Upper lobe of left lung (tissue), 6 donors: ENCODE data around the gene DLEC1. TPM values are rescaled to one million over a fixed set of nuclear protein-coding genes. Genes with fewer than 3 reads are reported as not detected.

Experiments
- ATAC-seq, 2 donors: fragments of 200-7000 bp; cut with Tn5 transposase; one replicate each; pipeline ENCODE4 v1.9.1; 2022; ENCODE audit warnings: mild to moderate bottlenecking in 2 of 2, moderate library complexity in 2 of 2; ENCODE audit not compliant: low FRiP score in 2 of 2
- DNase-seq, 2 donors: peaks; one replicate each; pipeline ENCODE4 v3.0.0-alpha.2; 2019 to 2020
- H3K27ac ChIP-seq, 4 donors: fragments of 200-600 bp; sonication (generic); one replicate each; pipeline ENCODE4 v1.5.1; 2016 to 2019
- H3K27me3 ChIP-seq, 4 donors: fragments of 200-600 bp; sonication (generic); one replicate each; pipeline ENCODE4 v1.5.1; 2017 to 2019
- H3K36me3 ChIP-seq, 4 donors: fragments of 200-600 bp; sonication (generic); one replicate each; pipeline ENCODE4 v1.5.1; 2016 to 2019
- H3K4me1 ChIP-seq, 4 donors: fragments of 200-600 bp; sonication (generic); one replicate each; pipeline ENCODE4 v1.5.1; 2018 to 2019
- H3K4me3 ChIP-seq, 4 donors: fragments of 200-600 bp; sonication (generic); one replicate each; pipeline ENCODE4 v1.5.1; 2017 to 2019; ENCODE audit warnings: mild to moderate bottlenecking in 2 of 4, moderate library complexity in 1 of 4
- H3K9me3 ChIP-seq, 4 donors: fragments of 200-600 bp; sonication (generic); one replicate each; pipeline ENCODE4 v1.5.1; 2018 to 2019
- CTCF ChIP-seq, 6 experiments: fragments of 450-650 bp in 4 of 6; fragments of 200-600 bp in 2 of 6; sonication (generic) in 2 of 6; IDR thresholded peaks; one replicate each; pipeline ENCODE4 v1.5.1; 2016 to 2019; ENCODE audit warnings: antibody characterized with exemption in 6 of 6
- EP300 ChIP-seq, 4 donors: sonication (generic); formaldehyde crosslinking; IDR thresholded peaks; one replicate each; pipeline ENCODE4 v1.5.1; 2017; ENCODE audit warnings: antibody characterized with exemption in 4 of 4, control low read depth in 2 of 4
- POLR2A ChIP-seq, 4 donors: fragments of 450-650 bp; IDR thresholded peaks; one replicate each; pipeline ENCODE4 v1.5.1; 2016 to 2017; ENCODE audit warnings: antibody characterized with exemption in 4 of 4, mild to moderate bottlenecking in 2 of 4
- POLR2AphosphoS5 ChIP-seq, 2 donors: sonication (generic); formaldehyde crosslinking; IDR thresholded peaks; one replicate each; pipeline ENCODE4 v1.5.1; 2017; ENCODE audit warnings: antibody characterized with exemption in 2 of 2
- WGBS, 2 donors: methylation state at CpG; one replicate each; pipeline ENCODE4 v1.1.5; 2017 to 2018; 5-methylcytosine and 5-hydroxymethylcytosine counted together
- total RNA-seq, 6 donors: library from RNA; depleted of rRNA in 4 of 6; stranded (reverse); fragments of >200 nt in 4 of 6; gene quantifications; one replicate each; pipeline versions ENCODE4 v1.1.0 to v1.2.1, GENCODE V29; 2016 to 2021
- donor health status: DM: no; HTN: no; CAD: no; lungs with moderate emphysema.
- donor health status: DM: no; HTN: yes; CAD: no; lungs with severe emphysema.

Gene DLEC1
- total RNA-seq, 6 donors from 2014 or later, result 2.3 to 34.8 (median 14.3) TPM

DNA sequence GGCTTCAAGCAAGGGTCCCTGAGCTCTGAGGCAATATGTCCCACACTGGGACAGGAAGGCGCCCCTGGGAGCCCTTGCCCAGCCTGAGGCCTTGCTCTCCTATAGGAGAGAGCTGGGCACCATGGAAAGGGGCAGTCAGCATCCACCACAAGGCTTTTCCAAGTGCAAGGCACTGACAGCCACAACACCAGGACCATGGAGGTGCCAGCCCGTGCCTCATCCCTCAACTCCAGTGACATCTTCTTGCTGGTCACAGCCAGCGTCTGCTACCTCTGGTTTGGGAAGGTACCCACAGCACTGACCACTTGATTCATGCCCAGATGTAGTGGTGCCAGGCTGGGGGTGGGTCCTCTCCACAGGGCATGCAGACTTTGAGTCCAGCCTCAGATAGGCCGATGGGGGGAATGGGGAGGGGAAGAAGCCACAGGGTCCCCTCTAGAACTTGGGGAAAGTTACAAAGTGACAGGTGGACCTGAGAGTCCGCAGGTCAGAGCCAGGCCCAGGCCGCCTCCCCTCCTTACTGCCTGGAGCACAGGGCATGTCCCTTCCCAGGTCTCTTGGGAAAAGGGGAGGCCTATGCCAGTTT lies 36.6 kb upstream of the DLEC1 start:
- ATAC-seq (no peak), DNase-seq (no peak)
- Histone ChIP-seq H3K27ac (no peak overlapping the region), H3K4me1 (peaks cover 16 to 35% (median 23%) of the 10 kb centered on the region in 4 donors), H3K9me3 (no peaks in the 10 kb centered on the region), H3K36me3 (peaks cover 0 to 40% (median 24%) of the 10 kb centered on the region in 4 donors), H3K27me3 (no peaks in the 10 kb centered on the region), H3K4me3 (no peak overlapping the region)
- TF ChIP-seq EP300 (IDR thresholded peaks at IDR 0.05) (no peak), POLR2A (IDR thresholded peaks at IDR 0.05) (no peak), POLR2AphosphoS5 (IDR thresholded peaks at IDR 0.05) (no peak), CTCF (IDR thresholded peaks at IDR 0.05) (no peak)
- 96 to 100% methylated on average over 1 to 6 of the region's 6 CpGs for WGBS, 2 donors

GRCh38 chr3:38002940-38003339 lies 36.1 kb upstream of the DLEC1 start:
- no peak overlapping the region for H3K4me3 ChIP-seq
- TF ChIP-seq EP300 (IDR thresholded peaks at IDR 0.05) (no peak), POLR2A (IDR thresholded peaks at IDR 0.05) (no peak), POLR2AphosphoS5 (IDR thresholded peaks at IDR 0.05) (no peak), CTCF (IDR thresholded peaks at IDR 0.05) (no peak)
- DNase-seq, result no peak
- 85 to 89% methylated on average over 9 of the region's 9 CpGs for WGBS, 2 donors
- peaks cover 13 to 29% (median 18%) of the 10 kb centered on the region in 4 donors for H3K4me1 ChIP-seq
- peaks cover 2 to 45% (median 27%) of the 10 kb centered on the region in 4 donors for H3K36me3 ChIP-seq
- H3K9me3 ChIP-seq, result no peaks in the 10 kb centered on the region
- H3K27me3 ChIP-seq, result no peaks in the 10 kb centered on the region
- ATAC-seq, result no peak
- peak overlapping the region in 2 of 4 donors; percentile 20 to 32 for H3K27ac ChIP-seq

DNA sequence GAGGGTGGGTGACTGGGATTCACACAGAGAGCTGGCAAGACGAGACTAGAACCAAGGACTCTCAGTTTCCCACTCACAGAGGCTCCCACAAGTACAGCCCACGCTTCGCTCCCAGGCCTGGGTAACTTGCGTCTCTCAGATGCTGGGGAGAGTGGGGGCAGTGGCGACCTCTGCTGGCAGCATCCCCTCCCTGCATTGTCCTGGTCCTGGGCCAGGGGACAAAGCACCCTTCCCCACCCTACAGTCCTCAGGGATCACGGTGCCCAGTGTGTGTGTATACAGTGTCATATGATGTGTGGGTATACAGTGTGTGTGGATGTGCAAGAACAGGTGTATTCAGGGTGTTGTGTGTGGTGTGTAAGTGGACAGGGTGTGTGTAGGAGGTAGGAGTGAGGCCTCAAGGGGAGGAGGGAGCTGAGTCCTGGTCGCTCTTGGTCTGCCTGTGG lies 35.6 kb upstream of the DLEC1 start:
- H3K4me1 ChIP-seq, result peaks cover 9 to 25% (median 14%) of the 10 kb centered on the region in 4 donors
- H3K27ac ChIP-seq, result peak overlapping the region in 2 of 4 donors; percentile 20 to 32
- no peak overlapping the region for H3K4me3 ChIP-seq
- ATAC-seq, result peak; percentile 66 to 71
- peak; percentile 77 to 82 for DNase-seq
- TF ChIP-seq POLR2AphosphoS5 (IDR thresholded peaks at IDR 0.05) (no peak), EP300 (IDR thresholded peaks at IDR 0.05) (no peak), CTCF (IDR thresholded peaks at IDR 0.05) (peak; percentile 83 to 89 (median 86)), POLR2A (IDR thresholded peaks at IDR 0.05) (no peak)
- 50 to 73% methylated on average over 2 to 7 of the region's 7 CpGs for whole genome bisulfite sequencing, 2 donors
- peaks cover 2 to 50% (median 30%) of the 10 kb centered on the region in 4 donors for H3K36me3 ChIP-seq
- H3K27me3 ChIP-seq, result no peaks in the 10 kb centered on the region
- no peaks in the 10 kb centered on the region for H3K9me3 ChIP-seq

DNA sequence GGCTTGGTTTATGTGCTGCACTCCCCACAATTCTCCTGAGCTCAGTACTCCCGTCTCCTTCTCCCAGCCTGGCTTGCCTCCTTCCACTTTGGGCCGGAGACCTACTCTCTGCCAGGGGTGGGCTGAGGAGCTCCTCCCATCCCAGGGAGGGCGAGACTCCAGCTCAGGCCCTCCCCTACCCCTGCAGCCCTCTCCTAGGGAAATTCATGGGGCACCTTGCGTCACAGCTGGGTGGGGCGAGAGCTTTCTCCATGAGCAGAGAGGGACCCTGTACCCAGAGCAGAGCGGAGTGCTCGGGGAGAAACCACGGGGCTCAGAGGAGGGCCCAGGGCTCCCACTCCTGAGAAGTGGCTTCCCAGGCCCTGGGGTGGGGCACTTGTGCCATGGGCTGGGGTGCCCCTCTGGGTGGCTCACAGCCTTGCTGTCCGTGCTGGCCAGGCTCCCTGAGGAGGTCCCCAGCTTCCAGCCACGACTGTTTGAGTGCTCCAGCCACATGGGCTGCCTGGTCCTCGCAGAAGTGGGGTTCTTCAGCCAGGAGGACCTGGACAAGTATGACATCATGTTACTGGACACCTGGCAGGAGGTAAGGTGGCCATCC lies 35.1 kb upstream of the DLEC1 start:
- no peak for TF ChIP-seq EP300 (IDR thresholded peaks at IDR 0.05)
- no peak for TF ChIP-seq POLR2A (IDR thresholded peaks at IDR 0.05)
- no peak for TF ChIP-seq POLR2AphosphoS5 (IDR thresholded peaks at IDR 0.05)
- no peak for TF ChIP-seq CTCF (IDR thresholded peaks at IDR 0.05)
- H3K36me3 ChIP-seq, result peaks cover 2 to 55% (median 35%) of the 10 kb centered on the region in 4 donors
- 74 to 88% methylated on average over 5 to 11 of the region's 11 CpGs for WGBS, 2 donors
- peaks cover 6 to 20% (median 11%) of the 10 kb centered on the region in 4 donors for H3K4me1 ChIP-seq
- H3K4me3 ChIP-seq, result no peak overlapping the region
- ATAC-seq (no peak), DNase-seq (no peak)
- no peaks in the 10 kb centered on the region for H3K9me3 ChIP-seq
- no peaks in the 10 kb centered on the region for H3K27me3 ChIP-seq
- H3K27ac ChIP-seq, result peak overlapping the region in 3 of 4 donors; percentile 5 to 55 (median 32)
